ENCODE results near the gene LIMA1.
"Not testable (repeated sequence)": the region's sequence is repeated elsewhere in the genome, so short reads cannot be mapped to it uniquely, and the experiment has no call there.

The LIMA1 gene

DNA sequence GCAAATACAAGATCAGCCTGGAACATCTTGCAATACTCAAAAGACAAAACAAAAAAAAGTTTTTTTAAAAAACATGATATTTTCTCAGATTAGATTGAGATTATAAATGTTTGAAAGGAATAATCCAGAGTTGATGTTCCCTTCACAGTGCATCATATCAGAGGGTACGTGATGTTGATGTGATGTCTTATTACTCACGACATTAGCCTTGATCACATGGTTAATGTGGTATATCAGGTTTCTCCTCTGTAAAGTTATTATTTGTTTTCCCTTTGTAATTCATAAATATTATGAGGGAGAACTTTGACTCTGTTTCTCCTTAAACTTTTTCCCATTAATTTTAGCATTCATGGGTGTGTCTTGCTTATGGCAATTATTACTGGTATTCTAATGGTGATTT lies 26.6 kb downstream of the LIMA1 start:
- no peak overlapping the region for H3K4me3 ChIP-seq (ENCODE audit: low read depth, low read length)
- TF ChIP-seq, protein P1, sequence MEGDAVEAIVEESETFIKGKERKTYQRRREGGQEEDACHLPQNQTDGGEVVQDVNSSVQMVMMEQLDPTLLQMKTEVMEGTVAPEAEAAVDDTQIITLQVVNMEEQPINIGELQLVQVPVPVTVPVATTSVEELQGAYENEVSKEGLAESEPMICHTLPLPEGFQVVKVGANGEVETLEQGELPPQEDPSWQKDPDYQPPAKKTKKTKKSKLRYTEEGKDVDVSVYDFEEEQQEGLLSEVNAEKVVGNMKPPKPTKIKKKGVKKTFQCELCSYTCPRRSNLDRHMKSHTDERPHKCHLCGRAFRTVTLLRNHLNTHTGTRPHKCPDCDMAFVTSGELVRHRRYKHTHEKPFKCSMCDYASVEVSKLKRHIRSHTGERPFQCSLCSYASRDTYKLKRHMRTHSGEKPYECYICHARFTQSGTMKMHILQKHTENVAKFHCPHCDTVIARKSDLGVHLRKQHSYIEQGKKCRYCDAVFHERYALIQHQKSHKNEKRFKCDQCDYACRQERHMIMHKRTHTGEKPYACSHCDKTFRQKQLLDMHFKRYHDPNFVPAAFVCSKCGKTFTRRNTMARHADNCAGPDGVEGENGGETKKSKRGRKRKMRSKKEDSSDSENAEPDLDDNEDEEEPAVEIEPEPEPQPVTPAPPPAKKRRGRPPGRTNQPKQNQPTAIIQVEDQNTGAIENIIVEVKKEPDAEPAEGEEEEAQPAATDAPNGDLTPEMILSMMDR (IDR thresholded peaks at IDR 0.05; ENCODE audit: low read depth, low read length, missing control alignments), result no peak
- DNase-seq (ENCODE audit: low read depth), result no peak

DNA sequence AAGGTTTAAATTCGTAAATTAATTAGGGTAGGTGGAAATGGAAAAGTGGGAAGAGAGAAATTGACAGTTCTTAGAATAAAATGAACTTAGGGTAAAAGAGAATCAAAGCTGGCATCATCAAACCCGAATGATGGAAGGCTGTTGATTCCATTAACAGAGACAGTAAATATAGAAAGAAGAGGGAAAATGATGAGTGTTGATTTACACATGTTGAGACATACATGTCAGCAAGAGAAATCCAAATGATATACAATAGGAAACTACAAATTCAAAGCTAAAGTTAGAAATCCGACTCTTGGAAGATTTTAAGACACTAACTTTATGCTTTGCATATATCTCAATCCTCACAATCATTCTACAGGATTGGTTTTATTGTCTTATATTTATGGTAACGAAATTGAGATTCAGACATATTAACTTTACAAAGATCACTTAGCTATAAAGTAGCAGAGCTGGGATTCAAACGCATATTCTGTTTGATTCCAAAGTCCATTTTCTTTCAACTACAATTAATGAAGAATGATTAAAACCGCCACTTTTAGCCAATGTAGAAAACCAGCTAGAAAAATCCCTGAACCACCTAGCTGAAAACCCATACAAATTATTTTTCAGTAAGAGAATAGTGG lies 30.2 kb downstream of the LIMA1 start:
- DNase-seq (ENCODE audit: low read depth), result no peak
- no peak overlapping the region for H3K4me3 ChIP-seq (ENCODE audit: low read depth, low read length)
- TF ChIP-seq, protein P1 (IDR thresholded peaks at IDR 0.05; ENCODE audit: low read depth, low read length, missing control alignments), result no peak

DNA sequence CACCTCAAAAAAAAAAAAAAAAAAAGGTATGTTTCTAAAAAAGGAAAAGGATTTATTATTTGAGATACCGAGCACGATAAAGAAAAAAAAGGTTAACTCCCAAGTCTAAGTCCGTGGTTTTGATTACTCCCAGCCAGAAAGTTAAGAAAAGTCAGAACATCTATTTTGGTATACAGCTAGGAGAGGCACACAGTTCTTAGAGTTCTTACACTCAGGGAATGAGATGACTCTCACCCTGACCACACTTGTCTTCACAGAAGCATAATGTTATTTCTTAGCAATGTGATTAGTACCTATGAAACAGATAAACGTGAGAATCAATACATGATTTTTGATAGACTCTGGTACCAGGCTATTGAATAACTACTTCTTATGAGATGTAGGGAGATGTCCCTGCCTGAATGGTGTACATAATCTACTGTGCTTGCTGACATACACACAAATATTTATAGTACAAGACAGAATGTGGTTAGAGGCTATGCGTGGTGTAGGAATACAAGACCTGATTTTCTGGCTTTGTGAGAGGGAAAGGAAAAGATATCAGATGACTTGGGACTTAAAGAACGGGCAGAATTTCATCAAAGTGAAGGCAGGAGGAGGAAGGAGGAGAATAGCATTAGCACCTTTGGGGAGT lies 31.6 kb downstream of the LIMA1 start:
- H3K4me3 ChIP-seq (ENCODE audit: low read depth, low read length), result no peak overlapping the region
- DNase-seq (ENCODE audit: low read depth), result no peak
- TF ChIP-seq, protein P1 (IDR thresholded peaks at IDR 0.05; ENCODE audit: low read depth, low read length, missing control alignments), result no peak

DNA sequence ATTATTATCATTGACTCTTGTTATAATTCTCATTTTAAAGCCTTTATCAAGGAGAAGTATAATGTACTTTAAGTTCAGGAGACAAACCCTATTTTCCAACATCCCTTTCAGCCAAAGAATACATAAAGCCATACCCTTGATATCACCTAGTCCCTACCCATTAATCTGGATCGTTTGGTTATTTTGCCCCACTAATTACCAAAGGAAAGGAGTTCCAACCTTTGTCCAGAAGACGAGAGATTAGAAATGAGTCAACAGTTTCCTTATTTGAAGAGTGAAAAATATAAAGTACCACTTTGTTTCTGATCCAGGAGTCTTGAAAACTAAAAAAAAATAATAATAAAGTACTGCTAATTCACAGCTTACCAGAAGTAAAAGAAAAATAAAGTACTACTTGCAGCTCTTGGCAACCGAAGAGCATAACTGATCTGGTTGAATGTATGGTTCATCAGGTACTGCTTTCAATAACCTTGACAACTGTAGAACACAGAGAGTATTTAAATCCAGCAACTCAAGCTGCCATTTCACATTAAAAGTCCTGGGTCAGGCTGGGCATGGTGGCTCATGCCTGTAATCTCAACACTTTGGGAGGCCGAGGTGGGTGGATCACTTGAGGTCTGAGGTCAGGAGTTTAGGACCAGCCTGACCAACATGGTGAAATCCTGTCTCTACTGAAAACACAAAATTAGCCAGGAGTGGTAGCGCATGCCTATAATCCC lies 33.7 kb downstream of the LIMA1 start:
- no peak for DNase-seq (ENCODE audit: low read depth)
- TF ChIP-seq, protein P1 (IDR thresholded peaks at IDR 0.05; ENCODE audit: low read depth, low read length, missing control alignments), result no peak
- H3K4me3 ChIP-seq (ENCODE audit: low read depth, low read length), result no peak overlapping the region

DNA sequence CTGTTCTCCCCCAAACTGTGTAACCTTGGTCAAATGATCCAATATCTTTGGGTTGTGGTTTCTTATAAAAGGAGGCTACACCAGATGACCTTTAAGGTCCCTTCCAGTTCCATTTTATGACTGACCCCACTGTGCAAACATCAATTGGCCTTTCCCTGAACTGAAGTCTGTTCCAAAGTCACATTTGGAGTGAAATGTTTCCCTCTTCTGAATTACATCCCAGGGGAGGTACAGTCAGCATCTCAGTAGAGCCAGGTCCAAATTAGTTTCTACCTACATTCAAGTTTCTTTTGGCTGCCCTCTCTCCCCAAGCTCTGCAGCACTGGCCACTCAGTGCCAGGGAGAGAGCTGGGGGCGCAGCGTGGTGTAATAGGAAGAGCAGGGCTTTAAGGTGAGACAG lies 34.4 kb downstream of the LIMA1 start:
- TF ChIP-seq, protein P1 (IDR thresholded peaks at IDR 0.05; ENCODE audit: low read depth, low read length, missing control alignments), result no peak
- H3K4me3 ChIP-seq (ENCODE audit: low read depth, low read length), result no peak overlapping the region
- DNase-seq (ENCODE audit: low read depth), result no peak

DNA sequence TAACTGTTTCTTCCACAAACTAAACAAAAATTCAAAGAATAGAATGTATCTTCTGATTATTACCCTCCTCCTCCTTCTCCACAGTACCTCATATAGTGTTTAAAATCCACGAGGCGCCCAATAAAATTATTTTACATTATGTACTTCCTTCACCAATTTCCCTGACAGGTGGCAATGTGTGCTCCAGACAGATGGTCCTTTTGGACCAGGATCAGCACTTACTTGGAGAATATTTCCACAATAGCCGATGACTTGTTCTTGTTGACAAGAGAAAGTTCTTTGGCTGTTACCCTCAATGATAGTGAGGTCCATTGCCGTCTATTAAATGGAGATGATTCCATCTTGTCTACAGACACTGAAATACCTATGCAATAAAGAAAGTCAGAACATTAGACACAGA lies 34.9 kb downstream of the LIMA1 start:
- no peak overlapping the region for H3K4me3 ChIP-seq (ENCODE audit: low read depth, low read length)
- no peak for DNase-seq (ENCODE audit: low read depth)
- TF ChIP-seq, protein P1 (IDR thresholded peaks at IDR 0.05; ENCODE audit: low read depth, low read length, missing control alignments), result no peak

DNA sequence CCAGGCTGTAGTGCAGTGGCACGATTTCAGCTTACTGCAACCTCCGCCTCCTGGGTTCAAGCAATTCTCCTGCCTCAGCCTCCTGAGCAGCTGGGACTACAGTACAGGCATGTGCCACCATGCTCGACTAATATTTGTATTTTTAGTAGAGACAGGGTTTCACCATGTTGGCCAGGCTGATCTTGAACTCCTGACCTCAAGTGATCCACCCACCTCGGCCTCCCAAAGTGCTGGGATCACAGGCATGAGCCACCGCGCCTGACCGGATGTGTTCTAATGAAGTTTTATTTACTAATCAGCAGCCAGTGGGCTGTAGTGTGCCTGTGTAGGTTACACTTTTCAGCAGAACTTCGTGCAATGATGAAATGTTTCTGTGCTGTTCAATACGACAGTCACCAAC lies 35.7 kb downstream of the LIMA1 start:
- not testable (repeated sequence) for DNase-seq (ENCODE audit: low read depth); H3K4me3 ChIP-seq (ENCODE audit: low read depth, low read length)
